ENCODE measurements around the gene PDZRN3.

DNA sequence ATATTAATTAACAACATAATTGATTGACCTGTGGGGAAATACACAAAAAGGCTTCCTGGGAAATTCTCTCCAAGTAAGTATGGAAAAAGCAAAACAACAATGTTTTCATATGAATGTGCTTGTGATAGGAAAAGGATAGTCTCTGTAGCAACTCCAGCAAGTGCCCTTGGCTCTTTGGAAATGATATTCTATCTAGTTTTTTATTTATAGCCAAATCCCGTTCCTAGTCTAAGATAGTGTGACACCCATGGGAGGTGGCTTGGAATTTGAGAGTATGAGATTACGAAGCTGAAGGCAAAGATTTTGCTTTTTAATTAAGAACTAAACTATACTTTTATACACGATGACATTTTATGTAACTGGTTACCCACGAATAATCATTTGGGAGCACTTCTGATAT lies 119.9 kb downstream of the PDZRN3 start:
- TF ChIP-seq, protein P1, sequence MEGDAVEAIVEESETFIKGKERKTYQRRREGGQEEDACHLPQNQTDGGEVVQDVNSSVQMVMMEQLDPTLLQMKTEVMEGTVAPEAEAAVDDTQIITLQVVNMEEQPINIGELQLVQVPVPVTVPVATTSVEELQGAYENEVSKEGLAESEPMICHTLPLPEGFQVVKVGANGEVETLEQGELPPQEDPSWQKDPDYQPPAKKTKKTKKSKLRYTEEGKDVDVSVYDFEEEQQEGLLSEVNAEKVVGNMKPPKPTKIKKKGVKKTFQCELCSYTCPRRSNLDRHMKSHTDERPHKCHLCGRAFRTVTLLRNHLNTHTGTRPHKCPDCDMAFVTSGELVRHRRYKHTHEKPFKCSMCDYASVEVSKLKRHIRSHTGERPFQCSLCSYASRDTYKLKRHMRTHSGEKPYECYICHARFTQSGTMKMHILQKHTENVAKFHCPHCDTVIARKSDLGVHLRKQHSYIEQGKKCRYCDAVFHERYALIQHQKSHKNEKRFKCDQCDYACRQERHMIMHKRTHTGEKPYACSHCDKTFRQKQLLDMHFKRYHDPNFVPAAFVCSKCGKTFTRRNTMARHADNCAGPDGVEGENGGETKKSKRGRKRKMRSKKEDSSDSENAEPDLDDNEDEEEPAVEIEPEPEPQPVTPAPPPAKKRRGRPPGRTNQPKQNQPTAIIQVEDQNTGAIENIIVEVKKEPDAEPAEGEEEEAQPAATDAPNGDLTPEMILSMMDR (conservative IDR thresholded peaks at IDR 0.05): no peak
- no peak for TF ChIP-seq EZH2 (IDR thresholded peaks at IDR 0.05; ENCODE audit: low read depth)

Measured in PC-9 (cell line).